Dendritic cell treated with granulocyte-macrophage colony-stimulating factor and Interleukin-4, amounts not matched to agents 40 ng/mL and 50 ng/mL, for 4 days (primary cell): Measurements from ENCODE around the gene EDEM1.
A peak's percentile ranks its signal among the peaks of the same experiment; 100 is the strongest.
"Not testable (repeated sequence)": the region's sequence is repeated elsewhere in the genome, so short reads cannot be mapped to it uniquely, and the experiment has no call there.

Experiments used
- H3K27ac Mint-ChIP-seq: one replicate; pipeline ENCODE4 v1.8.0; 2022; ENCODE audit warnings: mild to moderate bottlenecking, mixed read lengths
- H3K27me3 Mint-ChIP-seq: one replicate; pipeline ENCODE4 v1.8.0; 2022; ENCODE audit warnings: mild to moderate bottlenecking, mixed read lengths
- H3K36me3 Mint-ChIP-seq: one replicate; pipeline ENCODE4 v1.8.0; 2022; ENCODE audit warnings: low read depth, mixed read lengths
- H3K4me1 Mint-ChIP-seq: one replicate; pipeline ENCODE4 v1.8.0; 2022; ENCODE audit warnings: low read depth, mixed read lengths
- H3K4me3 Mint-ChIP-seq: one replicate; pipeline ENCODE4 v1.8.0; 2022; ENCODE audit warnings: mild to moderate bottlenecking, moderate library complexity, mixed read lengths
- H3K9me3 Mint-ChIP-seq: one replicate; pipeline ENCODE4 v1.8.0; 2022; ENCODE audit warnings: mixed read lengths
- intact Hi-C: fragments of 100-400 bp; cut with micrococcal nuclease; formaldehyde crosslinking; loops from one replicate; pipeline ENCODE4 v1.15.0; 2022

EDEM1 gene

GRCh38 chr3:5160321-5160720, 27.2 kb upstream of the EDEM1 start:
- Mint-ChIP-seq H3K4me3 (no peak overlapping the region), H3K36me3 (peaks cover 23% of the 10 kb centered on the region), H3K4me1 (peaks cover 71% of the 10 kb centered on the region), H3K9me3 (no peaks in the 10 kb centered on the region), H3K27ac (no peak overlapping the region), H3K27me3 (no peaks in the 10 kb centered on the region)
- intact Hi-C loops: no loop called here

- H3K9me3 Mint-ChIP-seq: no peaks in the 10 kb centered on the region
- peaks cover 14% of the 10 kb centered on the region for H3K36me3 Mint-ChIP-seq
- no peaks in the 10 kb centered on the region for H3K27me3 Mint-ChIP-seq
- no peak overlapping the region for H3K4me3 Mint-ChIP-seq
- H3K27ac Mint-ChIP-seq: no peak overlapping the region
- intact Hi-C loops: no loop called here
- peaks cover 63% of the 10 kb centered on the region for H3K4me1 Mint-ChIP-seq
Measured at GRCh38 chr3:5160940-5161858, 26.3 kb upstream of the EDEM1 start.

GRCh38 chr3:5162102-5162501, 25.4 kb upstream of the EDEM1 start:
- Mint-ChIP-seq H3K4me1 (peaks cover 63% of the 10 kb centered on the region), H3K9me3 (no peaks in the 10 kb centered on the region), H3K4me3 (no peak overlapping the region), H3K36me3 (peaks cover 5% of the 10 kb centered on the region), H3K27ac (no peak overlapping the region), H3K27me3 (no peaks in the 10 kb centered on the region)
- intact Hi-C loops: no loop called here

GRCh38 chr3:5165698-5166097, 21.8 kb upstream of the EDEM1 start:
- intact Hi-C loops: no loop called here
- H3K36me3 Mint-ChIP-seq: peaks cover 4% of the 10 kb centered on the region
- no peak overlapping the region for H3K27ac Mint-ChIP-seq
- peaks cover 66% of the 10 kb centered on the region for H3K4me1 Mint-ChIP-seq
- no peak overlapping the region for H3K4me3 Mint-ChIP-seq
- no peaks in the 10 kb centered on the region for H3K9me3 Mint-ChIP-seq
- H3K27me3 Mint-ChIP-seq: no peaks in the 10 kb centered on the region

GRCh38 chr3:5166846-5167245, 20.7 kb upstream of the EDEM1 start:
- H3K4me1 Mint-ChIP-seq: peaks cover 54% of the 10 kb centered on the region
- no peaks in the 10 kb centered on the region for H3K9me3 Mint-ChIP-seq
- H3K27ac Mint-ChIP-seq: peak overlapping the region; percentile 20
- peaks cover 14% of the 10 kb centered on the region for H3K36me3 Mint-ChIP-seq
- H3K27me3 Mint-ChIP-seq: no peaks in the 10 kb centered on the region
- intact Hi-C loops: no loop called here
- H3K4me3 Mint-ChIP-seq: no peak overlapping the region

- no peaks in the 10 kb centered on the region for H3K9me3 Mint-ChIP-seq
- peaks cover 47% of the 10 kb centered on the region for H3K4me1 Mint-ChIP-seq
- intact Hi-C loops: no loop called here
- no peak overlapping the region for H3K27ac Mint-ChIP-seq
- no peak overlapping the region for H3K4me3 Mint-ChIP-seq
- no peaks in the 10 kb centered on the region for H3K27me3 Mint-ChIP-seq
- H3K36me3 Mint-ChIP-seq: peaks cover 19% of the 10 kb centered on the region
Measured at GRCh38 chr3:5168110-5168509, 19.4 kb upstream of the EDEM1 start.

- intact Hi-C loops: no loop called here
Measured at GRCh38 chr3:5169807-5170206, 17.7 kb upstream of the EDEM1 start.

GRCh38 chr3:5170975-5171374, 16.5 kb upstream of the EDEM1 start:
- Mint-ChIP-seq H3K36me3 (peaks cover 45% of the 10 kb centered on the region), H3K9me3 (no peaks in the 10 kb centered on the region), H3K4me3 (no peak overlapping the region), H3K4me1 (peaks cover 31% of the 10 kb centered on the region), H3K27ac (no peak overlapping the region), H3K27me3 (no peaks in the 10 kb centered on the region)
- intact Hi-C loops: no loop called here

More at GRCh38 chr3:5169807-5170206, 17.7 kb upstream of the EDEM1 start:
- no peaks in the 10 kb centered on the region for H3K27me3 Mint-ChIP-seq
- H3K4me3 Mint-ChIP-seq: no peak overlapping the region
- H3K4me1 Mint-ChIP-seq: peaks cover 33% of the 10 kb centered on the region
- peaks cover 34% of the 10 kb centered on the region for H3K36me3 Mint-ChIP-seq
- peak overlapping the region; percentile 68 for H3K27ac Mint-ChIP-seq
- H3K9me3 Mint-ChIP-seq: no peaks in the 10 kb centered on the region

GRCh38 chr3:5172018-5172417, 15.5 kb upstream of the EDEM1 start:
- Mint-ChIP-seq H3K27ac (no peak overlapping the region), H3K27me3 (no peaks in the 10 kb centered on the region), H3K4me1 (peaks cover 22% of the 10 kb centered on the region), H3K9me3 (no peaks in the 10 kb centered on the region), H3K4me3 (no peak overlapping the region), H3K36me3 (peaks cover 55% of the 10 kb centered on the region)
- intact Hi-C loops: no loop called here

GRCh38 chr3:5179036-5179435, 8.5 kb upstream of the EDEM1 start:
- H3K36me3 Mint-ChIP-seq: peaks cover 91% of the 10 kb centered on the region
- H3K27ac Mint-ChIP-seq, intact Hi-C loops, H3K27me3 Mint-ChIP-seq, H3K4me3 Mint-ChIP-seq, H3K9me3 Mint-ChIP-seq: not testable (repeated sequence)
- H3K4me1 Mint-ChIP-seq: peaks cover 11% of the 10 kb centered on the region

GRCh38 chr3:5181469-5182141, 5.9 kb upstream of the EDEM1 start:
- peaks cover 29% of the 10 kb centered on the region for H3K4me1 Mint-ChIP-seq
- no peaks in the 10 kb centered on the region for H3K9me3 Mint-ChIP-seq
- intact Hi-C loops: no loop called here
- peaks cover 74% of the 10 kb centered on the region for H3K36me3 Mint-ChIP-seq
- no peaks in the 10 kb centered on the region for H3K27me3 Mint-ChIP-seq
- H3K4me3 Mint-ChIP-seq: no peak overlapping the region
- no peak overlapping the region for H3K27ac Mint-ChIP-seq

GRCh38 chr3:5183714-5184113, 3.8 kb upstream of the EDEM1 start:
- intact Hi-C loops, H3K27me3 Mint-ChIP-seq, H3K9me3 Mint-ChIP-seq, H3K4me3 Mint-ChIP-seq, H3K27ac Mint-ChIP-seq: not testable (repeated sequence)
- Mint-ChIP-seq H3K4me1 (peaks cover 29% of the 10 kb centered on the region), H3K36me3 (peaks cover 64% of the 10 kb centered on the region)

- Mint-ChIP-seq H3K27me3 (no peaks in the 10 kb centered on the region), H3K4me3 (no peak overlapping the region), H3K4me1 (peaks cover 34% of the 10 kb centered on the region), H3K9me3 (no peaks in the 10 kb centered on the region), H3K27ac (peak overlapping the region; percentile 32), H3K36me3 (peaks cover 64% of the 10 kb centered on the region)
- intact Hi-C loops: no loop called here
Measured at GRCh38 chr3:5184499-5184898, 3.0 kb upstream of the EDEM1 start.

GRCh38 chr3:5185093-5185673, 2.3 kb upstream of the EDEM1 start:
- Mint-ChIP-seq H3K4me1 (peaks cover 38% of the 10 kb centered on the region), H3K4me3 (no peak overlapping the region), H3K27me3 (no peaks in the 10 kb centered on the region), H3K9me3 (no peaks in the 10 kb centered on the region), H3K27ac (peak overlapping the region; percentile 32), H3K36me3 (peaks cover 66% of the 10 kb centered on the region)
- intact Hi-C loops: loop anchor here (5.0 kb wide), 1 partner anchor 208 kb away; the partner anchor contains the start of gene BHLHE40
